Measurements from ENCODE around the gene LIPG.

Gene LIPG

GRCh38 chr18:49618742-49619681 lies 57.2 kb downstream of the LIPG start:
- DNase-seq (ENCODE audit: low read depth): peak; percentile 57
- H3K4me3 ChIP-seq (replicated peaks; ENCODE audit: low read depth, low read length): no peak overlapping the region
- no peak for TF ChIP-seq CTCF (IDR thresholded peaks at IDR 0.05; ENCODE audit: low read length, missing control alignments)

DNA sequence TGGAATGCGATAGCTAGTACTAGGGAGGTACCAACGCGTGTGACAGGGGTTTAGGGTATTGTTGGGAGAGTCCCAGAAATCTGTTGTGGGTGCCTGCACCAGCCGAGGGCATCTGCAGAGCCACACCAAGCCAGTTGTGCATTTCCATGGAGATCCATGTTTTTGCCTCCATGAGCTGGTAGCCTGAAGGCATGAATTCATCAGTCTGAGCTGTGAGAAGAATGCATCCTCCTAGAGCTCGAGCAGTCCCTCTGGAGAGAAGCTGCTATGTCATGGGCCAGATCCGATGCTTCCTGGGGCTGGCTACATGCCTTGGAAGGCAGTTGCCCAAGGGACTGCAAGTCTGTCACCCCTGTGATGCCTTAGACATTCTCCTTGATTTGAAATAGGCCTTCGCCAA lies 57.9 kb downstream of the LIPG start:
- H3K4me3 ChIP-seq (replicated peaks; ENCODE audit: low read depth, low read length): no peak overlapping the region
- DNase-seq (ENCODE audit: low read depth): no peak
- TF ChIP-seq CTCF (IDR thresholded peaks at IDR 0.05; ENCODE audit: low read length, missing control alignments): no peak

DNA sequence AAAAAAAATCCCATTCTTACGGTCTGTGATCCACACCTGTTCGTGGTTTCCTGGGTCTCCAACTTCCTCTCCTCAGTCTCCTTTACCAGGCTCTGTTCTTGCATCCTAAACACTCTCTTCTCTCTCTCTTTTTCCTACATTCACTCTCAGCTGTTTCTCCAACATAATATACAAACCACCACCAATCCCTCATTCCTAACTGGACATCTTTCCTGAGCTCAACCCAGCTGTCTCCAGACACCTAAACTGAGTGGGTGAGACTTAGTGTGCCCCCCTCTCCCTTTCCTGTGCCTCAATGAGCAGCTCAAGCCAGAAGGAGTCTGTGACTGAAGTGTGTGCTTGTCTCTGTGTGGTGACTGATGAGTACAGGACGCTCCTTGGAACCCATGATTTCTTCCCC lies 59.4 kb downstream of the LIPG start:
- no peak overlapping the region for H3K4me3 ChIP-seq (replicated peaks; ENCODE audit: low read depth, low read length)
- DNase-seq (ENCODE audit: low read depth): no peak
- no peak for TF ChIP-seq CTCF (IDR thresholded peaks at IDR 0.05; ENCODE audit: low read length, missing control alignments)

DNA sequence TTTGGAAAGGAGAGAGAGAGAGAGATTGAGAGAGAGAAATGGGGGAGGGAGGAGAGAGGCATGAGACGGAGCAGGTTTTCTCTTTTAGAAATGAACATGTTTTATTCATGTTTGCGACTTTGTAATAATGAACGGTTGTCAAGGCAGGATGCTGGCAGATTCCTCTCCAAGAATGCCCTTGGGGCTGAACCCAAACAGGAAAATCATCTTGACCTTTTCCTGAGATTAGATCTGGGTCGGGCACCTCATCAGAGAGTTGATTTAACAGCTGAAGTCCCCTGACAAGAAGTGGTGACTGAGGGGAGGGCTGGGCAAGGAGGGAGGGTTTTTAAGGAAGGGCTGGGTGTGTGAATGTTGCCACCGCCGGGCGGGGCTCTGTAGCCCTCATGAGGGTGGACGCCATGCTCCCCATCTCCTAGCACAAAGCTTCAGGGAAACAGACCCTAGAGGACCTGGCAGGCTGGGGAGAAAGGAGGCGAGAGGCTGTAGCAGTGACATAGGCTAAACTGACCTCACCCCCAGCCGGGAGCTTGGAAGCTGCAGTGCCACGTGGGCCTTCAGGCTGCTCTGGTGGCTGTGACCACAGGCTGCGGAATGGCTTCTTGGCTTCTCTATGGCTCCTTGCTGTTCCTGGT lies 60.0 kb downstream of the LIPG start:
- H3K4me3 ChIP-seq (replicated peaks; ENCODE audit: low read depth, low read length): no peak overlapping the region
- DNase-seq (ENCODE audit: low read depth): no peak
- TF ChIP-seq CTCF (IDR thresholded peaks at IDR 0.05; ENCODE audit: low read length, missing control alignments): no peak

GRCh38 chr18:49623571-49623970 lies 61.7 kb downstream of the LIPG start:
- DNase-seq (ENCODE audit: low read depth): no peak
- no peak for TF ChIP-seq CTCF (IDR thresholded peaks at IDR 0.05; ENCODE audit: low read length, missing control alignments)
- H3K4me3 ChIP-seq (replicated peaks; ENCODE audit: low read depth, low read length): no peak overlapping the region

DNA sequence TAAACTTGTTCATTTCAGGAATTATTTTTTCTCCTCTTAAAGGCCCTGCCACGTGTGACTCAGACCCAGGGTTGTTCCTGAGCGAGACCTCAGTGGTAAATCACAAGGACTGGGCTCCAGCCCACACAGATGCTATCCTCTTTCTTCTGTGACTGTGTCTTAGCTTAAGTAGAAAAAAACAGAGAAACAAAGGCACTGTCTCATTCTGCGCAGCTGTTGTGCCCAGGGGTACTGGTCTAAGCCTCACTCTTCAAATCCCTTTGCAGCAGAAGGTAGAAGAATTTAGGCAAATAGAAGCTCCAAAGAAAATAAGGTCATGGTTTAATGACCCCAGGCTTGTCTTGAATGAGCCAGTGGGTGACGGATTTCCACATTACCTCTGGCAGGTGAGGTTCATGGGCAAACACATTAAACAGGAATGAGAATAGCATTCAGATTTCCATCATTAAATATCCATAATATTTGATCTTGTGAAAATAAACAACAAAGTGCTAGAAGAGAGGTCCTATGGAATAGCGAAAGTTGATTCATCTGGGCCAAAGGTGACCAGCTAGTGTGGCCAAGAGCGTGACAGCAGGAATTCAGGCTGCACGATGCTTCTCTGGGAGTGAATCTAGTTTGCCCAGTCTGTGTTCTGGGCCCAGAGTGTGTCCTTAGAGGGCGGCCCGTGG lies 63.3 kb downstream of the LIPG start:
- TF ChIP-seq CTCF (IDR thresholded peaks at IDR 0.05; ENCODE audit: low read length, missing control alignments): no peak
- no peak for DNase-seq (ENCODE audit: low read depth)
- no peak overlapping the region for H3K4me3 ChIP-seq (replicated peaks; ENCODE audit: low read depth, low read length)
